Measurements from ENCODE around the gene SNX20. TPM values are rescaled to one million over a fixed set of nuclear protein-coding genes. Genes with fewer than 3 reads are reported as not detected.

The SNX20 gene
- total RNA-seq, 2 experiments from 2014 or later: 25.8 to 26.0 TPM

- peaks cover 3% of the 10 kb centered on the region for H3K9me3 Mint-ChIP-seq
- H3K27me3 Mint-ChIP-seq: no peaks in the 10 kb centered on the region
- H3K36me3 Mint-ChIP-seq: peaks cover 43% of the 10 kb centered on the region
- peaks cover 53% of the 10 kb centered on the region for H3K4me1 Mint-ChIP-seq
- H3K27ac Mint-ChIP-seq: peak overlapping the region; percentile 55
- H3K4me3 Mint-ChIP-seq: peak overlapping the region; percentile 40
- DNase-seq: no peak
Observed at GRCh38 chr16:50678531-50678930, 2.6 kb downstream of the SNX20 start.

GRCh38 chr16:50677351-50677750 is 3.8 kb downstream of the SNX20 start:
- Mint-ChIP-seq H3K27me3 (no peaks in the 10 kb centered on the region), H3K9me3 (peaks cover 9% of the 10 kb centered on the region), H3K27ac (no peak overlapping the region), H3K4me1 (peaks cover 41% of the 10 kb centered on the region), H3K36me3 (peaks cover 53% of the 10 kb centered on the region), H3K4me3 (no peak overlapping the region)
- no peak for DNase-seq

- Mint-ChIP-seq H3K36me3 (peaks cover 59% of the 10 kb centered on the region), H3K9me3 (peaks cover 13% of the 10 kb centered on the region), H3K4me1 (peaks cover 36% of the 10 kb centered on the region)
Observed at GRCh38 chr16:50676684-50677225, 4.4 kb downstream of the SNX20 start.

GRCh38 chr16:50675686-50676610 is 5.2 kb downstream of the SNX20 start:
- peaks cover 19% of the 10 kb centered on the region for H3K9me3 Mint-ChIP-seq
- peak overlapping the region; percentile 1 for H3K27ac Mint-ChIP-seq
- peaks cover 34% of the 10 kb centered on the region for H3K4me1 Mint-ChIP-seq

More at GRCh38 chr16:50676684-50677225, 4.4 kb downstream of the SNX20 start:
- Mint-ChIP-seq H3K27me3 (no peaks in the 10 kb centered on the region), H3K4me3 (no peak overlapping the region), H3K27ac (peak overlapping the region; percentile 22)
- no peak for DNase-seq

GRCh38 chr16:50674831-50675230 is 6.3 kb downstream of the SNX20 start:
- Mint-ChIP-seq H3K36me3 (peaks cover 71% of the 10 kb centered on the region), H3K27me3 (no peaks in the 10 kb centered on the region)

More at GRCh38 chr16:50675686-50676610, 5.2 kb downstream of the SNX20 start:
- Mint-ChIP-seq H3K4me3 (no peak overlapping the region), H3K27me3 (no peaks in the 10 kb centered on the region), H3K36me3 (peaks cover 66% of the 10 kb centered on the region)
- DNase-seq: no peak

GRCh38 chr16:50673496-50674275 is 7.4 kb downstream of the SNX20 start:
- no peak for DNase-seq
- Mint-ChIP-seq H3K27ac (no peak overlapping the region), H3K4me3 (no peak overlapping the region), H3K27me3 (no peaks in the 10 kb centered on the region), H3K36me3 (peaks cover 69% of the 10 kb centered on the region), H3K9me3 (peaks cover 19% of the 10 kb centered on the region), H3K4me1 (peaks cover 19% of the 10 kb centered on the region)

More at GRCh38 chr16:50674831-50675230, 6.3 kb downstream of the SNX20 start:
- no peak overlapping the region for H3K4me3 Mint-ChIP-seq
- no peak overlapping the region for H3K27ac Mint-ChIP-seq
- H3K4me1 Mint-ChIP-seq: peaks cover 29% of the 10 kb centered on the region
- H3K9me3 Mint-ChIP-seq: peaks cover 19% of the 10 kb centered on the region
- no peak for DNase-seq

- H3K27ac Mint-ChIP-seq: peak overlapping the region; percentile 14
- H3K9me3 Mint-ChIP-seq: peaks cover 19% of the 10 kb centered on the region
- peaks cover 23% of the 10 kb centered on the region for H3K4me1 Mint-ChIP-seq
- H3K36me3 Mint-ChIP-seq: peaks cover 58% of the 10 kb centered on the region
- H3K27me3 Mint-ChIP-seq: no peaks in the 10 kb centered on the region
- no peak overlapping the region for H3K4me3 Mint-ChIP-seq
- peak; percentile 51 for DNase-seq
Observed at GRCh38 chr16:50671644-50672260, 9.4 kb downstream of the SNX20 start.

GRCh38 chr16:50670476-50670875 is 10.6 kb downstream of the SNX20 start:
- Mint-ChIP-seq H3K9me3 (peaks cover 19% of the 10 kb centered on the region), H3K27ac (peak overlapping the region; percentile 42), H3K4me1 (peaks cover 28% of the 10 kb centered on the region), H3K27me3 (no peaks in the 10 kb centered on the region), H3K36me3 (peaks cover 49% of the 10 kb centered on the region), H3K4me3 (no peak overlapping the region)
- DNase-seq: no peak

GRCh38 chr16:50669741-50670140 is 11.4 kb downstream of the SNX20 start:
- H3K4me3 Mint-ChIP-seq: no peak overlapping the region
- DNase-seq: no peak
- H3K4me1 Mint-ChIP-seq: peaks cover 33% of the 10 kb centered on the region
- no peak overlapping the region for H3K27ac Mint-ChIP-seq
- peaks cover 41% of the 10 kb centered on the region for H3K36me3 Mint-ChIP-seq
- H3K27me3 Mint-ChIP-seq: no peaks in the 10 kb centered on the region
- peaks cover 19% of the 10 kb centered on the region for H3K9me3 Mint-ChIP-seq

GRCh38 chr16:50668368-50669008 is 12.6 kb downstream of the SNX20 start:
- Mint-ChIP-seq H3K27ac (no peak overlapping the region), H3K27me3 (no peaks in the 10 kb centered on the region), H3K9me3 (peaks cover 17% of the 10 kb centered on the region), H3K4me3 (no peak overlapping the region), H3K4me1 (peaks cover 34% of the 10 kb centered on the region), H3K36me3 (peaks cover 30% of the 10 kb centered on the region)
- DNase-seq: no peak

- no peak for DNase-seq
- Mint-ChIP-seq H3K9me3 (peaks cover 14% of the 10 kb centered on the region), H3K4me1 (peaks cover 34% of the 10 kb centered on the region), H3K27ac (peak overlapping the region; percentile 81), H3K4me3 (peak overlapping the region; percentile 65), H3K36me3 (peaks cover 24% of the 10 kb centered on the region), H3K27me3 (no peaks in the 10 kb centered on the region)
Observed at GRCh38 chr16:50667497-50668367, 13.4 kb downstream of the SNX20 start.

GRCh38 chr16:50666658-50667496 is 14.2 kb downstream of the SNX20 start:
- Mint-ChIP-seq H3K9me3 (peaks cover 7% of the 10 kb centered on the region), H3K4me1 (peaks cover 34% of the 10 kb centered on the region), H3K27ac (peak overlapping the region; percentile 81), H3K36me3 (peaks cover 16% of the 10 kb centered on the region), H3K4me3 (peak overlapping the region; percentile 65), H3K27me3 (no peaks in the 10 kb centered on the region)
- DNase-seq: peak; percentile 47

All from activated naive CD8-positive, alpha-beta T cell treated with anti-CD3 and anti-CD28 coated beads for 36 hours (primary cell).